ENCODE results near the gene ATP8A2.

Gene ATP8A2

GRCh38 chr13:25905611-25906010, 533.8 kb downstream of the ATP8A2 start:
- no peak for DNase-seq (ENCODE audit: extremely low read depth in 1 of 2, low read depth in 1 of 2)

- no peak for DNase-seq (ENCODE audit: extremely low read depth in 1 of 2, low read depth in 1 of 2)
These were observed 534.5 kb downstream of the ATP8A2 start for GRCh38 chr13:25906191-25906661.

- no peak for DNase-seq (ENCODE audit: extremely low read depth in 1 of 2, low read depth in 1 of 2)
These were observed 536.6 kb downstream of the ATP8A2 start for GRCh38 chr13:25908366-25908765.

GRCh38 chr13:25910243-25910642, 538.5 kb downstream of the ATP8A2 start:
- DNase-seq (ENCODE audit: extremely low read depth in 1 of 2, low read depth in 1 of 2): no peak

- DNase-seq (ENCODE audit: extremely low read depth in 1 of 2, low read depth in 1 of 2): no peak
These were observed 539.2 kb downstream of the ATP8A2 start for GRCh38 chr13:25910991-25911419.

- DNase-seq (ENCODE audit: extremely low read depth in 1 of 2, low read depth in 1 of 2): no peak
These were observed 541.2 kb downstream of the ATP8A2 start for GRCh38 chr13:25912961-25913360.

- no peak for DNase-seq (ENCODE audit: extremely low read depth in 1 of 2, low read depth in 1 of 2)
These were observed 544.2 kb downstream of the ATP8A2 start for GRCh38 chr13:25915840-25916518.

GRCh38 chr13:25920277-25920676, 548.5 kb downstream of the ATP8A2 start:
- DNase-seq (ENCODE audit: extremely low read depth in 1 of 2, low read depth in 1 of 2): no peak

- DNase-seq (ENCODE audit: extremely low read depth in 1 of 2, low read depth in 1 of 2): no peak
These were observed 549.2 kb downstream of the ATP8A2 start for GRCh38 chr13:25920931-25921330.

GRCh38 chr13:25922376-25922775, 550.6 kb downstream of the ATP8A2 start:
- no peak for DNase-seq (ENCODE audit: extremely low read depth in 1 of 2, low read depth in 1 of 2)

GRCh38 chr13:25923217-25924085, 551.7 kb downstream of the ATP8A2 start:
- DNase-seq (ENCODE audit: extremely low read depth in 1 of 2, low read depth in 1 of 2): no peak

- no peak for DNase-seq (ENCODE audit: extremely low read depth in 1 of 2, low read depth in 1 of 2)
These were observed 555.6 kb downstream of the ATP8A2 start for GRCh38 chr13:25927363-25927762.

- no peak for DNase-seq (ENCODE audit: extremely low read depth in 1 of 2, low read depth in 1 of 2)
These were observed 556.2 kb downstream of the ATP8A2 start for GRCh38 chr13:25927932-25928331.

GRCh38 chr13:25928941-25929505, 557.2 kb downstream of the ATP8A2 start:
- DNase-seq (ENCODE audit: extremely low read depth in 1 of 2, low read depth in 1 of 2): no peak

- no peak for DNase-seq (ENCODE audit: extremely low read depth in 1 of 2, low read depth in 1 of 2)
These were observed 558.0 kb downstream of the ATP8A2 start for GRCh38 chr13:25929816-25930215.

GRCh38 chr13:25930653-25931052, 558.9 kb downstream of the ATP8A2 start:
- no peak for DNase-seq (ENCODE audit: extremely low read depth in 1 of 2, low read depth in 1 of 2)

- DNase-seq (ENCODE audit: extremely low read depth in 1 of 2, low read depth in 1 of 2): no peak
These were observed 560.6 kb downstream of the ATP8A2 start for GRCh38 chr13:25932365-25932764.

GRCh38 chr13:25933520-25933919, 561.7 kb downstream of the ATP8A2 start:
- DNase-seq (ENCODE audit: extremely low read depth in 1 of 2, low read depth in 1 of 2): no peak

- no peak for DNase-seq (ENCODE audit: extremely low read depth in 1 of 2, low read depth in 1 of 2)
These were observed 562.4 kb downstream of the ATP8A2 start for GRCh38 chr13:25934127-25934526.

GRCh38 chr13:25939961-25940687, 568.4 kb downstream of the ATP8A2 start:
- DNase-seq (ENCODE audit: extremely low read depth in 1 of 2, low read depth in 1 of 2): no peak

GRCh38 chr13:25943081-25943480, 571.3 kb downstream of the ATP8A2 start:
- no peak for DNase-seq (ENCODE audit: extremely low read depth in 1 of 2, low read depth in 1 of 2)
